GM21515 (cell line): ENCODE measurements around the gene DAP.
"Not testable (repeated sequence)": the region's sequence is repeated elsewhere in the genome, so short reads cannot be mapped to it uniquely, and the experiment has no call there.

ENCODE experiments used
- ATAC-seq: cut with Tn5 transposase; IDR thresholded peaks from one replicate; pipeline ENCODE4 v1.9.1; 2021; ENCODE audit not compliant: unreplicated experiment

The DAP gene

GRCh38 chr5:10674582-10674981 lies 86.5 kb downstream of the DAP start:
- no peak for ATAC-seq

DNA sequence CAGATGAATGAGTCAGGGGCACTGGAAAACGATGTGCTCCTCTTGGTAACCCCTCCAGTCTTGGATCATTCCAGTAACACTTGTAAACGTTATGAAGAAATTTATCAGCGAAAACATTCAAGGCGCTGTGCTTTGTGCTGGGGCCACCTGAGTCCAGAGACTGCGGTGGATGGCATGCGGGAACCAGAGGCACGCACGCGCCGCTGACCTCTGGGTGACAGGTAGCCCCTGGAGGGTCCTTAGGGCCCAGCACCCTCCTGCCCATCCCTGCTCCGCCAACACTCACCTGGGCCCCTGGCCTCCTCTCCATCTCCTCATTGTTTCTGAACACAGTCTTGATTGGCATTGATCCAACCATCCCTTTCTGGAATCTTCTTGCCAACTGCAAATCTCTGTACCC lies 86.9 kb downstream of the DAP start:
- no peak for ATAC-seq

- ATAC-seq: no peak
Measured at GRCh38 chr5:10673407-10673806, 87.6 kb downstream of the DAP start.

DNA sequence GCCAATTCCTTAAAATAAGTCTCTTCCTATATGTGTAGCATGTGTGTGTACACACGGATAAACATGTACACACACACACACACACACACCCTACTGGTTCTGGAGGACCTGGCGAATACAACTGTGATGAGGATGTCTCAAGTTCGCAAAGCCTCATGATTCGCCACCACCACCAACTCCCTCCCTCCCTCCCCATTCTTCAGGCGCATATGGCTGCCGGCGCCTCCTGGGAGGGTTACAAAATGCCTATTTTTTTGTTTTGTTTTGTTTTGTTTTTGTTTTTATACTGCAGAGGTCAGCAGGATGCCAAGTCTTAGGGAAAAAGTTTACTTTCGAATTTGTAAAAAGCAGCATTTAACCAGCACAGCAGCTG lies 88.0 kb downstream of the DAP start:
- no peak for ATAC-seq

GRCh38 chr5:10672146-10673016 lies 88.7 kb downstream of the DAP start:
- ATAC-seq: no peak

GRCh38 chr5:10671041-10672008 lies 89.7 kb downstream of the DAP start:
- no peak for ATAC-seq

- ATAC-seq: no peak
Measured at GRCh38 chr5:10669983-10670382, 91.1 kb downstream of the DAP start.

DNA sequence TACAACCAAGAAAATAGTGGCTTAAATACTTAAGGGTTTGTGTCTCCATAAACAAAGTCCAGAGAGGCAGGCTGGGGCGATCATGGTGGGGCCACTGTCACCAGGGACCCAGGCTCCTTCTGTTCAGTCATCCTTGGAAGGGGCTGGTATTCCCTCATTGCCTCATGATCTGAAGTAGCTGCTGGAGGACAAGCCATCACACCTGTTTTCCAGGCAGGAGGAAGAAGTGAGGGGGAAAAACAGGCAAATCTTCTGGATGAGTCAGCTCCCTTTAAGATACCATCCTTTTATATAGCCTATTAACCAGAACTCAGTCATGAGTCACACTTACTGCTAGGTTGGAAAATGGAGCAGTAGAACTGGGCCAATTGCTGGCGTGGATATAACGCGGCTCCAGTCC lies 92.3 kb downstream of the DAP start:
- no peak for ATAC-seq

DNA sequence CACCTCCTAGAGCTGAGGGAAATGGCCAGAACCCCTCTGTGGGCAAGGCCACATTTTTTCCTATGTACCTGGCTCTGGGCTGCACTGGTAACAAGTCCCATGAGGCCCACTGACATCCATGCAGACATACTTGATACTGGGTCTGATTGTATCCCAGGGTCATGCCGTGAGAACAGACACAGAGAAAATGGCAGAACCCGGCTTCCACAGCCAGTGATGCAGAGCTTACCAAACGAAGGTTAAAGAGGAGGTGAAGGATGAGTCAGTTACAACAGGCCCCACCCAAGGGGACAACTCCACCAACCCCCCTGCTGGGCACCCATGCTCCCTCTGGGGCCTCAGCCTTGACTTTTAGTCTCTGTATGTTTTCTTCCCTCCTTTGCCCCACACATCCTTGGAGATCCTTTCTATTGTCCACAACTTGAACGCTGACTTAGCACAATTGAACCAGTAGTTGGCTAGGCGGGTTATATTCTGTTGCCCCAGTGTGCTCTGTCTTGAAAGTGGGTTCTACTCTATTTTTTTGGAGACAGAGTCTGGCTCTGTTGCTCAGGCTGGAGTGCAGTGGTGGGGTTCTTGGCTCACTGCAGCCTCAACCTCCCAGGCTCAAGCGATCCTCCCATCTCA lies 93.5 kb downstream of the DAP start:
- ATAC-seq: no peak

DNA sequence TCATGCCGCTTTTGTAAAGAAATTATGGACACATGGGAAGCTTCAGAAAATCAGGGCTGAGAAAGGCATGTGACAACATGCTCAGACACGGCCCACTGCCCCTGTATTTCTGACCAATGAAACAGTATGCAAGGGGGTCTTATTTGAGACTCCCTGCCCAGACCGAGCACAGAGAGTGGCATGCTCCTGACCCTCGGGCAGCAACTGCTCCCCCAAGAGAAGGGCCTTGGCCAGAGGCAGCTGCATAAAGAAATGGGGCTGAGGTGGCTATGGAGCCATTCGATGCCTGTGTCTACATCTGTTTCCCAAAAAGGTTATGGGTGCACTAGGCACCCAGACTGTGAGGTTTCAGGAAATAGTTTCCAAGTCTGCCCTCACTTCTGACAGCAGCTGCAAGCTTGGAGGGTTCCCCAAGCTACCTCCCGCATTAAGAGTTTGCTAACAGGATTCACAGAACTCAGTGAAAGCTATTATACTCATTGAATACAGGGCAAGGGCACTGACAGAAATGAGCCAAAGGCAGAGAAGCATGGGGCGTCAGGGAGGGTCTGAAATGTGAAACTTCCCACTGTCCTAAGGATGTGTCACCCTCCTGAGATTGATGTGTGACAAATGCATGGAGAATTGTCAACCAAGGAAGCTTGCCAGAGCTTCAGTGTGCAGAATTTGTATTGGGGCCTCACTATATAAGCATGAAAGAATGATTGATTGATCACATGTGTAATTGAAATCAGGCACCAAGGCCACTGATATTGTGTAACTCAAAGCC lies 94.3 kb downstream of the DAP start:
- no peak for ATAC-seq

- no peak for ATAC-seq
Measured at GRCh38 chr5:10665799-10666198, 95.2 kb downstream of the DAP start.

DNA sequence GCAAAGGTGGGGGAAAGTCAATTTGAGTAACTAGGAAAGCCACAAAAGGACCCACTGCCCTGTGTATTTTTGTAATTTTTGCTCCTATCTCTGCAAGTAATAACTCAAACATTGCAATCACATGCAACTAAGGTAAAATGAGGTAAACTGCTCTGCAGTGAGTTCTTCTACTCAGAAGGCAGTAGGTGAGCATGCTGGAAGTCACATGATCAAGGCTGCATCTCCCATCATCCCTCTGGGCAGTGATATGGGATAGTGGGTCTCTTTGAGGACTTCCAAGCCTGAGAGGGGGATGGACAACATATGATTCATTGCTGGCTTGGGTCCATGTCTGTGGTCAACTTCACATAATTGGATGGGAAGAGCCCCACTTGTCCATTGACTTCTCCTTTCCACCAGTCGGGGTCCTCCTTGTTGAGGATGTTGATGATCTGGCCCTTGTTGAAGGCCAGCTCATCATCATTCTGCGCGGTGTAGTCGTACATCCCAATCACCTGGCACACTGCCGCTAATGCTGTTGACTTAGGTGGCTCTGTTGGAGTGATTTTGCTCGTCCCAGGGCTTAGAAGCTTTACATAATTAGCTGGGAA lies 96.8 kb downstream of the DAP start:
- ATAC-seq: not testable (repeated sequence)

- ATAC-seq: no peak
Measured at GRCh38 chr5:10663489-10664179, 97.4 kb downstream of the DAP start.

- ATAC-seq: no peak
Measured at GRCh38 chr5:10662661-10663488, 98.2 kb downstream of the DAP start.

- ATAC-seq: no peak
Measured at GRCh38 chr5:10662083-10662482, 99.0 kb downstream of the DAP start.

GRCh38 chr5:10661401-10661800 lies 99.6 kb downstream of the DAP start:
- ATAC-seq: no peak

GRCh38 chr5:10660720-10661387 lies 100.2 kb downstream of the DAP start:
- no peak for ATAC-seq

DNA sequence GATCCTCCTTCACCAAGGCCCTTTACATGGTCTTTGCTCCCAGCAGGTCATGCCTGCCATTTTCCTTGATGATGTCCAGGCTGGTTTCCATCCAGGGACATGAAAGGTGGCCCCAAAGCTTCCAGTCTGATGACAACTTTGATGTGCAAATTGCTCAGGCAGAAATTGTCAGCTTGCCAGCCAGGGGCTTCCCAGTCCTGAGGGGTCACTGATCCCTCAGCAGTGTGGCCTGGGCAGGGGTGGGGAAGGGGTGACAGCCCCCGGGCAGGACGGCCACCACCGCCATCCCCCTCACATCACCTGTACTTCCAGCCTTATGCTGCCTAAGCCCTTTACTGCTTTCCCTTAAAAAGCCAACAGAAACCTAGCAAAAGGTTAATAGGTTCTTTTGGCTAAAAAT lies 100.9 kb downstream of the DAP start:
- no peak for ATAC-seq
